Measurements from ENCODE around the gene PSAP. TPM values are rescaled to one million over a fixed set of nuclear protein-coding genes. Genes with fewer than 3 reads are reported as not detected.
"Not testable (repeated sequence)": the region's sequence is repeated elsewhere in the genome, so short reads cannot be mapped to it uniquely, and the experiment has no call there.

Gene PSAP
- total and polyA plus RNA-seq, 9 donors: 632 to 3,407 (median 1,118) TPM

- H3K4me1 ChIP-seq (ENCODE audit: insufficient read depth): no peaks in the 10 kb centered on the region
- TF ChIP-seq, protein P1, sequence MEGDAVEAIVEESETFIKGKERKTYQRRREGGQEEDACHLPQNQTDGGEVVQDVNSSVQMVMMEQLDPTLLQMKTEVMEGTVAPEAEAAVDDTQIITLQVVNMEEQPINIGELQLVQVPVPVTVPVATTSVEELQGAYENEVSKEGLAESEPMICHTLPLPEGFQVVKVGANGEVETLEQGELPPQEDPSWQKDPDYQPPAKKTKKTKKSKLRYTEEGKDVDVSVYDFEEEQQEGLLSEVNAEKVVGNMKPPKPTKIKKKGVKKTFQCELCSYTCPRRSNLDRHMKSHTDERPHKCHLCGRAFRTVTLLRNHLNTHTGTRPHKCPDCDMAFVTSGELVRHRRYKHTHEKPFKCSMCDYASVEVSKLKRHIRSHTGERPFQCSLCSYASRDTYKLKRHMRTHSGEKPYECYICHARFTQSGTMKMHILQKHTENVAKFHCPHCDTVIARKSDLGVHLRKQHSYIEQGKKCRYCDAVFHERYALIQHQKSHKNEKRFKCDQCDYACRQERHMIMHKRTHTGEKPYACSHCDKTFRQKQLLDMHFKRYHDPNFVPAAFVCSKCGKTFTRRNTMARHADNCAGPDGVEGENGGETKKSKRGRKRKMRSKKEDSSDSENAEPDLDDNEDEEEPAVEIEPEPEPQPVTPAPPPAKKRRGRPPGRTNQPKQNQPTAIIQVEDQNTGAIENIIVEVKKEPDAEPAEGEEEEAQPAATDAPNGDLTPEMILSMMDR (IDR thresholded peaks at IDR 0.05): no peak
- no peak for TF ChIP-seq POLR2A (IDR thresholded peaks at IDR 0.05)
- no peak for TF ChIP-seq EP300 (IDR thresholded peaks at IDR 0.05)
- no peaks in the 10 kb centered on the region for H3K36me3 ChIP-seq
- DNase-seq: no peak
- H3K27me3 ChIP-seq: no peaks in the 10 kb centered on the region
- intact Hi-C loops (cut with DNase I): no loop called here
- WGBS, 3 donors: 82 to 93% (median 84%) methylated on average over 4 of the region's 4 CpGs
- H3K9me3 ChIP-seq: no peaks in the 10 kb centered on the region
- no peak overlapping the region for H3K4me3 ChIP-seq
- H3K27ac ChIP-seq: no peak overlapping the region
These were observed 26.8 kb upstream of the PSAP start for GRCh38 chr10:71877821-71878220.

DNA sequence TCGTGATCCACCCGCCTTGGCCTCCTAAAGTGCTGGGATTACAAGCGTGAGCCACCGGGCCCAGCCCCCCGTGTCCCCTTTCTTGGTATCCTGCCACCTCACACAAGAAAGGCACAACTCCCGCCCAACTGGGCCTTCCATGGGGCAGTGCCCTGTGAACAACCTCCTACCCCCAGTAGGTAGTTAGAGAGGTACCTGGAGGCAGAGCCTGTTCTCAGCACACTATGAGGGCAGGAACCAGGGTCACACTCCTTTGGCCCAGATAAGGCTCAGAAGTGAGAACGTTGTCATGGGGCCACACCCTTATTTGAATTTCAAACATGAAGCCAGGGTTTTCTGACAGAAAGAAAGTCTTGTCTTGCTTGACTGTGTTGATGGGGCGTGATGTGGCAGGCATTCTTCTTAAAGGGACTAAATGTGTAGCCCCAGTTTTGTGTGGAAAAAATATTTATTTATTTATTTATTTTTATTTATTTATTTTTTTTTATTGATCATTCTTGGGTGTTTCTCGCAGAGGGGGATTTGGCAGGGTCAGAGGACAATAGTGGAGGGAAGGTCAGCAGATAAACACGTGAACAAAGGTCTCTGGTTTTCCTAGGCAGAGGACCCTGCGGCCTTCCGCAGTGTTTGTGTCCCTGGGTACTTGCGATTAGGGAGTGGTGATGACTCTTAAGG is 23.8 kb upstream of the PSAP start:
- H3K9me3 ChIP-seq; H3K36me3 ChIP-seq; DNase-seq; H3K4me3 ChIP-seq; H3K27me3 ChIP-seq; H3K27ac ChIP-seq; H3K4me1 ChIP-seq (ENCODE audit: insufficient read depth); intact Hi-C loops (cut with DNase I): not testable (repeated sequence)
- WGBS, 3 donors: 90 to 93% (median 92%) methylated on average over 13 of the region's 13 CpGs

DNA sequence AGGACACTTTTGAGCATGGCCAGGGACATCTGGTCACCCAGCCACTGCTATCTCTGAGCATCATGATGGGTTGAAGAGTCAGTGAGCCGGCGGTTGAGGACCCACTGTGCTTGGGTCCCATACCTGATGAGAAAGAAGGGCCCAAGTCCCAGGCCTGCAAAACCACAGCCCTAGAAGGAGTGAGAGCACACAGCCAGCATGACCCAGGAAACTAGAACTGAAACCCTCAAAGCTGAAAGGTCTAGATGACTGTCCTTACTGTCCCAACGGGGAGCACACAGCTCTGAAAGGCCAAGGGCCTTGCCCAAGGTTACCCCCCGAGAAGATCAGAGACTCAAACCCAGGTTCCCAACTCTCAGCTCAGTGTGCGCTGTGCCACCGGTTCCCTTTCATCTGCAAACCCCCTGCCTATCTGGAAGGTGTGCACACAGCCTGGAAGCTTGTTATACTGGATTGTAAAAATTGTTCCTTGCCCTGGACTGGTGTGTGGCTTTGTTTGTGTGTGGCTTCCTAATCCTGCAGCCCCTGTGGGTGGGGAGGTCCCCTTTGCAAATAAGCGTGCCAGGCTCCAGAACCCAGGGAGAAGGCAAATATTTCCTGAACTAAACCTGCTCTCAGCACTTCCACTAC is 22.6 kb upstream of the PSAP start:
- Histone ChIP-seq H3K27me3 (no peaks in the 10 kb centered on the region), H3K4me1 (ENCODE audit: insufficient read depth) (peaks cover 2% of the 10 kb centered on the region), H3K36me3 (no peaks in the 10 kb centered on the region), H3K4me3 (no peak overlapping the region), H3K9me3 (no peaks in the 10 kb centered on the region), H3K27ac (no peak overlapping the region)
- WGBS, 3 donors: 89 to 99% (median 94%) methylated on average over 7 of the region's 7 CpGs
- no peak for DNase-seq
- intact Hi-C loops (cut with DNase I): no loop called here
- TF ChIP-seq, protein P1 (IDR thresholded peaks at IDR 0.05): no peak
- TF ChIP-seq POLR2A (IDR thresholded peaks at IDR 0.05) (no peak), EP300 (IDR thresholded peaks at IDR 0.05) (no peak)

GRCh38 chr10:71869601-71870000 is 18.6 kb upstream of the PSAP start:
- H3K4me1 ChIP-seq (ENCODE audit: insufficient read depth); H3K27ac ChIP-seq; H3K4me3 ChIP-seq; H3K9me3 ChIP-seq; H3K27me3 ChIP-seq; intact Hi-C loops (cut with DNase I); H3K36me3 ChIP-seq; DNase-seq: not testable (repeated sequence)
- 93 to 97% (median 94%) methylated on average over 15 to 32 of the region's 32 CpGs for WGBS, 3 donors

DNA sequence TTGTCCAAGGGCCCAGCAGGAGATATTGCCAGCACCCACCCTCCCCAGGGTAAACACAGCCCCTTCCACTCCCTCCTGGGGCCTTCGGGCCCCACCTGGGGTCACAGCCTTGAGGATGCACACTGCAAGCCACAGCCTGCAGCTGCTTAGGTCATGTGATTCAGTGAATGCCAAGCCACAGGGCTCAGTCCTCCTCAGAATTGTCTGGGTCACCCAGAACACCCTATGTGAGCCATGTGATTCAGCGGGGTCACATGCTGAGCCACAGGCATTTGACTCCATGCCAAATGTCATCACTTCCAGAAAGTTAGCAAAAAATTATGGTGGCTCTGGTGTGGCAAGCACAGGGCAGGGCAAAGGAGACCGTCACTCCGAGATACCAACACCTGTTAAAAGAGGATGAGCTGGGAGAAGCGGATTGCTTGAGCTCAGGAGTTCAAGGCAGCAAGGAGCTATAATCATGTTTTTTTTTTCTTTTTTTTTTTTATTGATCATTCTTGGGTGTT is 17.2 kb upstream of the PSAP start:
- Histone ChIP-seq H3K27me3 (no peaks in the 10 kb centered on the region), H3K9me3 (no peaks in the 10 kb centered on the region), H3K4me3 (no peak overlapping the region), H3K27ac (no peak overlapping the region), H3K4me1 (ENCODE audit: insufficient read depth) (peaks cover 2% of the 10 kb centered on the region), H3K36me3 (no peaks in the 10 kb centered on the region)
- TF ChIP-seq, protein P1 (IDR thresholded peaks at IDR 0.05): no peak
- no peak for TF ChIP-seq POLR2A (IDR thresholded peaks at IDR 0.05)
- TF ChIP-seq EP300 (IDR thresholded peaks at IDR 0.05): no peak
- intact Hi-C loops (cut with DNase I): no loop called here
- peak in 2 of 5 donors; percentile 21 to 40 for DNase-seq
- 63 to 73% (median 63%) methylated on average over 5 of the region's 5 CpGs for WGBS, 3 donors
